Bronchial epithelial cell (primary cell): ENCODE measurements around the gene DHX32. TPM values are rescaled to one million over a fixed set of nuclear protein-coding genes. Genes with fewer than 3 reads are reported as not detected.
"Not testable (repeated sequence)": the region's sequence is repeated elsewhere in the genome, so short reads cannot be mapped to it uniquely, and the experiment has no call there.

Experiments used
- DNase-seq: peaks from one replicate; pipeline ENCODE4 v3.0.0-alpha.2; 2010; ENCODE audit warnings: low read depth
- FAIRE-seq: peaks from 2 replicates; lab custom pipeline; 2011; peaks lifted over from hg19 to GRCh38; lab: Jason Lieb, UNC
- H3K27me3 ChIP-seq: 2 replicates; pipeline ENCODE4 v1.5.1; 2011; ENCODE audit warnings: low read length; ENCODE audit not compliant: control insufficient read depth, insufficient read depth
- H3K36me3 ChIP-seq: 2 replicates; pipeline ENCODE4 v1.5.1; 2011; ENCODE audit warnings: low read length; ENCODE audit not compliant: control insufficient read depth, insufficient read depth
- H3K4me3 ChIP-seq: 2 replicates; pipeline ENCODE4 v1.5.1; 2011; ENCODE audit warnings: mild to moderate bottlenecking, low read depth, low read length, control low read depth
- CTCF ChIP-seq: IDR thresholded peaks from 2 replicates; pipeline ENCODE4 v1.5.1; 2011; ENCODE audit warnings: mild to moderate bottlenecking, moderate library complexity, low read length, control low read depth, inconsistent platforms; ENCODE audit not compliant: insufficient read depth, severe bottlenecking
- total RNA-seq: library from RNA; depleted of rRNA; stranded (reverse); fragments of >200 nt; gene quantifications from 2 replicates; pipeline ENCODE4 v1.2.1, GENCODE V29; 2014

Gene DHX32
- total RNA-seq, 1 donor from 2014 or later: 37.6 TPM

- no peak overlapping the region for H3K4me3 ChIP-seq
- TF ChIP-seq CTCF: no peak
- FAIRE-seq (peak; percentile 13), DNase-seq (no peak)
- no peaks in the 10 kb centered on the region for H3K27me3 ChIP-seq
- H3K36me3 ChIP-seq: no peaks in the 10 kb centered on the region
These were observed 35.9 kb upstream of the DHX32 start for GRCh38 chr10:125916977-125917376.

- not testable (repeated sequence) for DNase-seq, FAIRE-seq, H3K27me3 ChIP-seq, H3K4me3 ChIP-seq, H3K36me3 ChIP-seq
These were observed 32.2 kb upstream of the DHX32 start for GRCh38 chr10:125913277-125913676.

- Histone ChIP-seq H3K36me3 (no peaks in the 10 kb centered on the region), H3K27me3 (no peaks in the 10 kb centered on the region), H3K4me3 (no peak overlapping the region)
- TF ChIP-seq CTCF: no peak
- no peak for DNase-seq
- peak; percentile 32 for FAIRE-seq
These were observed 30.9 kb upstream of the DHX32 start for GRCh38 chr10:125911990-125912389.

- FAIRE-seq: no peak
These were observed 30.1 kb upstream of the DHX32 start for GRCh38 chr10:125911145-125911544.

GRCh38 chr10:125909491-125909890, 28.4 kb upstream of the DHX32 start:
- FAIRE-seq, DNase-seq, H3K4me3 ChIP-seq, H3K36me3 ChIP-seq, H3K27me3 ChIP-seq: not testable (repeated sequence)

More at GRCh38 chr10:125911145-125911544, 30.1 kb upstream of the DHX32 start:
- Histone ChIP-seq H3K36me3 (no peaks in the 10 kb centered on the region), H3K4me3 (no peak overlapping the region), H3K27me3 (no peaks in the 10 kb centered on the region)
- no peak for DNase-seq
- TF ChIP-seq CTCF: no peak

GRCh38 chr10:125908813-125909212, 27.7 kb upstream of the DHX32 start:
- H3K36me3 ChIP-seq, H3K27me3 ChIP-seq, H3K4me3 ChIP-seq, DNase-seq: not testable (repeated sequence)
- FAIRE-seq: peak; percentile 77

GRCh38 chr10:125907598-125907997, 26.5 kb upstream of the DHX32 start:
- H3K36me3 ChIP-seq, H3K4me3 ChIP-seq, DNase-seq, H3K27me3 ChIP-seq: not testable (repeated sequence)
- peak; percentile 79 for FAIRE-seq

- FAIRE-seq: not testable (repeated sequence)
These were observed 24.2 kb upstream of the DHX32 start for GRCh38 chr10:125905069-125905994.

GRCh38 chr10:125903135-125903640, 22.1 kb upstream of the DHX32 start:
- not testable (repeated sequence) for H3K36me3 ChIP-seq, H3K27me3 ChIP-seq, H3K4me3 ChIP-seq
- DNase-seq (peak; percentile 81), FAIRE-seq (peak; percentile 99)

More at GRCh38 chr10:125905069-125905994, 24.2 kb upstream of the DHX32 start:
- H3K36me3 ChIP-seq, DNase-seq, H3K4me3 ChIP-seq, H3K27me3 ChIP-seq: not testable (repeated sequence)

- not testable (repeated sequence) for H3K27me3 ChIP-seq, H3K4me3 ChIP-seq, FAIRE-seq, H3K36me3 ChIP-seq
- DNase-seq: peak; percentile 83
These were observed 19.9 kb upstream of the DHX32 start for GRCh38 chr10:125900963-125901362.

- not testable (repeated sequence) for DNase-seq, H3K36me3 ChIP-seq, FAIRE-seq, H3K27me3 ChIP-seq
- H3K4me3 ChIP-seq: peak overlapping the region; percentile 77
These were observed 16.2 kb upstream of the DHX32 start for GRCh38 chr10:125897317-125897716.
